Neural cell (in vitro differentiated cells): ENCODE measurements around the gene CCDC182. TPM values are rescaled to one million over a fixed set of nuclear protein-coding genes. Genes with fewer than 3 reads are reported as not detected.

Source experiments
- H2AFZ ChIP-seq: fragments of 200-600, 300-800 bp; sonication (generic), shearing (Covaris generic); 2 replicates; pipeline ENCODE4 v1.6.0; 2014; ENCODE audit warnings: low read depth, mild to moderate bottlenecking, antibody characterized with exemption, low read length, moderate library complexity
- H3F3A ChIP-seq: fragments of 200-600 bp; shearing (Covaris generic); 2 replicates; pipeline ENCODE4 v1.6.1; 2016; ENCODE audit warnings: mild to moderate bottlenecking, moderate library complexity, mixed read lengths, antibody characterized with exemption, low read length; ENCODE audit not compliant: insufficient read depth, poor library complexity, severe bottlenecking
- H3K27ac ChIP-seq: fragments of 200-600, 300-800 bp; sonication (generic), shearing (Covaris generic); 2 replicates; pipeline ENCODE4 v1.5.1; 2014; ENCODE audit warnings: mild to moderate bottlenecking, low read length, moderate library complexity
- H3K27me3 ChIP-seq: fragments of 300-800, 200-600 bp; sonication (generic), shearing (Covaris generic); 2 replicates; pipeline ENCODE4 v1.6.0; 2014; ENCODE audit warnings: mild to moderate bottlenecking, low read depth, low read length, moderate library complexity; ENCODE audit not compliant: insufficient read depth
- H3K36me3 ChIP-seq: fragments of 300-800, 200-600 bp; sonication (generic), shearing (Covaris generic); 2 replicates; pipeline ENCODE4 v1.5.1; 2014; ENCODE audit warnings: mild to moderate bottlenecking, antibody characterized with exemption, low read length, moderate library complexity; ENCODE audit not compliant: insufficient read depth
- H3K4me2 ChIP-seq: fragments of 300-800, 200-600 bp; sonication (generic), shearing (Covaris generic); 2 replicates; pipeline ENCODE4 v1.6.0; 2014; ENCODE audit warnings: mild to moderate bottlenecking, low read length
- H3K4me3 ChIP-seq: fragments of 300-800, 200-600 bp; sonication (generic), shearing (Covaris generic); 2 replicates; pipeline ENCODE4 v1.5.1; 2014; ENCODE audit warnings: mild to moderate bottlenecking, low read length, moderate library complexity
- H3K79me2 ChIP-seq: fragments of 200-600 bp; shearing (Covaris generic); replicated peaks from 2 replicates; pipeline ENCODE4 v1.6.0; 2014; ENCODE audit warnings: mild to moderate bottlenecking, low read length, moderate library complexity; ENCODE audit not compliant: insufficient read depth
- H3K9ac ChIP-seq: fragments of 300-800, 200-600 bp; sonication (generic), shearing (Covaris generic); 2 replicates; pipeline ENCODE4 v1.6.1; 2016; ENCODE audit warnings: mild to moderate bottlenecking, low read length, mixed read lengths
- H3K9me2 ChIP-seq: fragments of 200-600 bp; shearing (Covaris generic); 2 replicates; pipeline ENCODE4 v1.6.1; 2016; ENCODE audit warnings: mild to moderate bottlenecking, low read length, mixed read lengths; ENCODE audit not compliant: insufficient read depth
- H3K9me3 ChIP-seq: fragments of 200-600, 300-800 bp; sonication (generic), shearing (Covaris generic); 2 replicates; pipeline ENCODE4 v1.6.1; 2016; ENCODE audit warnings: mild to moderate bottlenecking, mixed run types, low read length, moderate library complexity, mixed read lengths
- H4K20me1 ChIP-seq: fragments of 200-600 bp; shearing (Covaris generic); 2 replicates; pipeline ENCODE4 v1.6.1; 2016; ENCODE audit warnings: mild to moderate bottlenecking, mixed run types; ENCODE audit not compliant: insufficient read depth
- EP300 ChIP-seq: fragments of 450-650 bp; conservative IDR thresholded peaks from 2 replicates; pipeline ENCODE4 v1.6.1; 2014; ENCODE audit warnings: antibody characterized with exemption, mild to moderate bottlenecking, moderate library complexity; ENCODE audit not compliant: poor library complexity, severe bottlenecking
- EZH2 ChIP-seq: fragments of 200-600, 300-800 bp; shearing (Covaris generic), sonication (generic); IDR thresholded peaks from 2 replicates; pipeline ENCODE4 v1.6.1; 2014; ENCODE audit warnings: antibody characterized with exemption, low read length, borderline replicate concordance, mild to moderate bottlenecking; ENCODE audit not compliant: insufficient read depth, poor library complexity, severe bottlenecking
- MXI1 ChIP-seq: fragments of 450-650 bp; conservative IDR thresholded peaks from 2 replicates; pipeline ENCODE4 v1.6.1; 2014; ENCODE audit warnings: antibody characterized with exemption, mild to moderate bottlenecking; ENCODE audit not compliant: poor library complexity, severe bottlenecking
- POLR2AphosphoS5 ChIP-seq: IDR thresholded peaks from 2 replicates; pipeline ENCODE4 v1.6.1; 2012
- RAD21 ChIP-seq: fragments of 450-650 bp; conservative IDR thresholded peaks from 2 replicates; pipeline ENCODE4 v1.6.1; 2014; ENCODE audit warnings: antibody characterized with exemption, mild to moderate bottlenecking, moderate library complexity
- SMC3 ChIP-seq: fragments of 450-650 bp; conservative IDR thresholded peaks from 2 replicates; pipeline ENCODE4 v1.6.1; 2014; ENCODE audit warnings: antibody characterized with exemption, mild to moderate bottlenecking, moderate library complexity; ENCODE audit not compliant: poor library complexity
- TAF1 ChIP-seq: IDR thresholded peaks from 2 replicates; pipeline ENCODE4 v1.6.1; 2012; ENCODE audit warnings: low read depth
- polyA plus RNA-seq: library from polyadenylated mRNA; depleted of rRNA; stranded (reverse); fragments of >200 nt; gene quantifications from 2 replicates; pipeline ENCODE4 v1.2.3, GENCODE V29; 2014
- TF ChIP-seq, protein P1 (sequence below): fragments of 450-650 bp; IDR thresholded peaks from 2 replicates; pipeline ENCODE4 v1.5.1; 2014; ENCODE audit warnings: antibody characterized with exemption, mild to moderate bottlenecking, moderate library complexity; ENCODE audit not compliant: poor library complexity, severe bottlenecking
- TF ChIP-seq, protein P2 (sequence below): IDR thresholded peaks from 2 replicates; pipeline ENCODE4 v1.6.1; 2012; ENCODE audit warnings: borderline replicate concordance

CCDC182 gene
- polyA plus RNA-seq, 1 donor from 2014 or later: not detected

DNA sequence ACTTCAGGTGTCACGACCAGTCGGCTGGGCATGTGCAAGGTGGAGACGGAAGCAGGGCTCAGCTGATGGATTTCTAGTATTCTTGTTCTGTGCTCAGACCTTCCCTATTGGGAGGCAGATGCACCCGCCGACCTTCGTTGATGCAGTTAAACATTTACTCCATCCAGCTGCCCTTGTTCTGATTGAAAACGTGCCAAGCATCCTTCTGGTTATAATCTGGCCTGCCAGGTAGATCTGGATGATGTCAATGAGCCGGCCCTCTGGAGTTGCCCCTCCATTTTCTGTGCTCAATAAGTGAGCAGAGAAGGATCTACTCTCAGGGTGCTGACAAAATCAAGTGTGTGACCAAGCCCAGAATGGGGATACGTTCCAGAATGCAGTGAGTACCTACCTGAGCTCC, 38.3 kb downstream of the CCDC182 start:
- Histone ChIP-seq H4K20me1 (no peaks in the 10 kb centered on the region), H3F3A (no peaks in the 10 kb centered on the region), H3K79me2 (no peaks in the 10 kb centered on the region), H3K27ac (no peak overlapping the region), H3K36me3 (no peaks in the 10 kb centered on the region), H3K9me2 (no peaks in the 10 kb centered on the region), H2AFZ (no peak overlapping the region), H3K9ac (no peak overlapping the region), H3K9me3 (no peaks in the 10 kb centered on the region), H3K27me3 (no peaks in the 10 kb centered on the region), H3K4me3 (no peak overlapping the region), H3K4me2 (peak overlapping the region; percentile 24)
- no peak for TF ChIP-seq POLR2AphosphoS5
- no peak for TF ChIP-seq RAD21
- no peak for TF ChIP-seq TAF1
- no peak for TF ChIP-seq EZH2
- TF ChIP-seq, protein P1, sequence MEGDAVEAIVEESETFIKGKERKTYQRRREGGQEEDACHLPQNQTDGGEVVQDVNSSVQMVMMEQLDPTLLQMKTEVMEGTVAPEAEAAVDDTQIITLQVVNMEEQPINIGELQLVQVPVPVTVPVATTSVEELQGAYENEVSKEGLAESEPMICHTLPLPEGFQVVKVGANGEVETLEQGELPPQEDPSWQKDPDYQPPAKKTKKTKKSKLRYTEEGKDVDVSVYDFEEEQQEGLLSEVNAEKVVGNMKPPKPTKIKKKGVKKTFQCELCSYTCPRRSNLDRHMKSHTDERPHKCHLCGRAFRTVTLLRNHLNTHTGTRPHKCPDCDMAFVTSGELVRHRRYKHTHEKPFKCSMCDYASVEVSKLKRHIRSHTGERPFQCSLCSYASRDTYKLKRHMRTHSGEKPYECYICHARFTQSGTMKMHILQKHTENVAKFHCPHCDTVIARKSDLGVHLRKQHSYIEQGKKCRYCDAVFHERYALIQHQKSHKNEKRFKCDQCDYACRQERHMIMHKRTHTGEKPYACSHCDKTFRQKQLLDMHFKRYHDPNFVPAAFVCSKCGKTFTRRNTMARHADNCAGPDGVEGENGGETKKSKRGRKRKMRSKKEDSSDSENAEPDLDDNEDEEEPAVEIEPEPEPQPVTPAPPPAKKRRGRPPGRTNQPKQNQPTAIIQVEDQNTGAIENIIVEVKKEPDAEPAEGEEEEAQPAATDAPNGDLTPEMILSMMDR: no peak
- TF ChIP-seq, protein P2, sequence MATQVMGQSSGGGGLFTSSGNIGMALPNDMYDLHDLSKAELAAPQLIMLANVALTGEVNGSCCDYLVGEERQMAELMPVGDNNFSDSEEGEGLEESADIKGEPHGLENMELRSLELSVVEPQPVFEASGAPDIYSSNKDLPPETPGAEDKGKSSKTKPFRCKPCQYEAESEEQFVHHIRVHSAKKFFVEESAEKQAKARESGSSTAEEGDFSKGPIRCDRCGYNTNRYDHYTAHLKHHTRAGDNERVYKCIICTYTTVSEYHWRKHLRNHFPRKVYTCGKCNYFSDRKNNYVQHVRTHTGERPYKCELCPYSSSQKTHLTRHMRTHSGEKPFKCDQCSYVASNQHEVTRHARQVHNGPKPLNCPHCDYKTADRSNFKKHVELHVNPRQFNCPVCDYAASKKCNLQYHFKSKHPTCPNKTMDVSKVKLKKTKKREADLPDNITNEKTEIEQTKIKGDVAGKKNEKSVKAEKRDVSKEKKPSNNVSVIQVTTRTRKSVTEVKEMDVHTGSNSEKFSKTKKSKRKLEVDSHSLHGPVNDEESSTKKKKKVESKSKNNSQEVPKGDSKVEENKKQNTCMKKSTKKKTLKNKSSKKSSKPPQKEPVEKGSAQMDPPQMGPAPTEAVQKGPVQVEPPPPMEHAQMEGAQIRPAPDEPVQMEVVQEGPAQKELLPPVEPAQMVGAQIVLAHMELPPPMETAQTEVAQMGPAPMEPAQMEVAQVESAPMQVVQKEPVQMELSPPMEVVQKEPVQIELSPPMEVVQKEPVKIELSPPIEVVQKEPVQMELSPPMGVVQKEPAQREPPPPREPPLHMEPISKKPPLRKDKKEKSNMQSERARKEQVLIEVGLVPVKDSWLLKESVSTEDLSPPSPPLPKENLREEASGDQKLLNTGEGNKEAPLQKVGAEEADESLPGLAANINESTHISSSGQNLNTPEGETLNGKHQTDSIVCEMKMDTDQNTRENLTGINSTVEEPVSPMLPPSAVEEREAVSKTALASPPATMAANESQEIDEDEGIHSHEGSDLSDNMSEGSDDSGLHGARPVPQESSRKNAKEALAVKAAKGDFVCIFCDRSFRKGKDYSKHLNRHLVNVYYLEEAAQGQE: no peak
- TF ChIP-seq MXI1: no peak
- no peak for TF ChIP-seq EP300
- no peak for TF ChIP-seq SMC3

DNA sequence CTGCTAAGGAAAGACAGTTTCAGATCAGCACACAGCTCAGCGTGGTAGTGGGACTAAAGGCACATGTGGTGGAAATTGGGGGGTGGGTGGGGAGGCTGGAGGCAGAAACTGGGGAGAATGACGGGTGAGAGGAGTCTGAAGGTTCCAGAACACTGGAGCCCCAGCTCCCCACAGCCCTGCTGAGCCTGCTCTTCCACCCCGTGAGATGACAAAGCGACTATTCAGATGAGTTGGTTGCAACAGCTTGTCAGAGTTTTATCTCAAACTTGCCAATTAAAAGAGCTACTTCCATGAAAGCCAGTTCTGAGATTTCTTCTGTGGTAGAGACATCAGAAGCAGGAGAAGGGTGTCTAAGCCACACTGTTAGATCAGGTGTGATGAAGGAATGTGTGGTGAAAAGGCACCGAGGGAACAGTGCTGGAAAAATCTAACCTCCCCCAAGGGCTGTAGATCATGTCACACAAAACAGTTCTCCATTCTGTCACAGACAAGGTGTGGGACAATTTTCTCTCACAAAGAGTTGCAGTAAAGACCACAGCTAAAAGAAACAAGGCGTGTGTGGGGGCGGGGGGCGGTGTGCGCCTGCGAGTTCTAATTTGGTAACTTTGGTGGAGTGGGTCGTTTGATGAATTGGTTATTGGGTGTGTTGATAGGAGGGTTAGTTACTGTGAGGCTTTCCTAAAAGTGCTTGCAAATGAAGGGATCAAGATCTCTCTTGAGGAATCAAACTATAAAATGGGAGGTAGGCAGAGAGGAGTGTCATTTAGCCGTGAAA, 39.0 kb downstream of the CCDC182 start:
- H4K20me1 ChIP-seq: no peaks in the 10 kb centered on the region
- TF ChIP-seq, protein P1: no peak
- TF ChIP-seq EZH2 (no peak), TAF1 (no peak), POLR2AphosphoS5 (no peak), MXI1 (no peak), EP300 (no peak), SMC3 (no peak), RAD21 (no peak)
- TF ChIP-seq, protein P2: no peak
- H3K36me3 ChIP-seq: no peaks in the 10 kb centered on the region
- no peaks in the 10 kb centered on the region for H3F3A ChIP-seq
- no peak overlapping the region for H3K9ac ChIP-seq
- no peak overlapping the region for H3K27ac ChIP-seq
- no peaks in the 10 kb centered on the region for H3K9me3 ChIP-seq
- no peaks in the 10 kb centered on the region for H3K27me3 ChIP-seq
- no peaks in the 10 kb centered on the region for H3K79me2 ChIP-seq
- no peaks in the 10 kb centered on the region for H3K9me2 ChIP-seq
- no peak overlapping the region for H3K4me3 ChIP-seq
- no peak overlapping the region for H2AFZ ChIP-seq
- H3K4me2 ChIP-seq: no peak overlapping the region
